ENCODE data around the gene PGBD4. TPM values are rescaled to one million over a fixed set of nuclear protein-coding genes. Genes with fewer than 3 reads are reported as not detected.

Gene PGBD4
- total RNA-seq, 1 experiment from 2014 or later = 2.3 TPM

DNA sequence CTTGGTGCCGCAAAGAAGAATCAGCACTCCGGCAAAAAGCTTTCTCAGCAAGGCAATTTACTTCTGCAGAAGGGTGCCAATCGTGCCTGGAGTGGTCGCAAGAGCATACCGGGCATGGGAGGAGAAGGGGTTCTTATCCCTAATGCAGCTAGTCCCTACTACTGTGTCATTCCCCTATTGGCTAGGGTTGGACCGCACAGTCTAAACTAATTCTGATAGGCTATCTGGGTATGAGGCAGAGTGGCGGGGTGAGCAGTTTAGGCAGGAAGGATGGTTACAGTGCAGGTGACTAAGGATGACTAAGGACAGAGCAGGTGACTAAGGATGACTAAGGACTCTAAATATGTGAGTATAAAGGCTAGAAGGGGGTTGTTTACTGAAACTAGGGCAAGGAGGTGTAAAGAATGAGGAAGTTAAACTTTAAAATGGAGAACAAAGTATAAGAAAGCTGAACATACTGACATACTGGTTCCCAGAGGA lies 52.9 kb downstream of the PGBD4 start:
- ChIA-PET CTCF (no interaction called here), POLR2A (no interaction called here)
- DNase-seq (ENCODE audit: low read depth, low spot score) (no peak), ATAC-seq (no peak)
- no peaks in the 10 kb centered on the region for H3K27me3 ChIP-seq (ENCODE audit: control insufficient read depth, insufficient read depth, low read length)
- H3K9me3 ChIP-seq (ENCODE audit: control insufficient read depth, insufficient read depth, low read depth, low read length) = peaks cover 16% of the 10 kb centered on the region; the same call in 1 of the 2 replicates
- in situ Hi-C loops (cut with HindIII; ENCODE audit: low pct_unique_long_range_greater_than_20kb, low sequenced_read_pairs) (no loop called here), intact Hi-C loops (cut with micrococcal nuclease; ENCODE audit: unreplicated experiment) (no loop called here)
- TF ChIP-seq, protein P1, sequence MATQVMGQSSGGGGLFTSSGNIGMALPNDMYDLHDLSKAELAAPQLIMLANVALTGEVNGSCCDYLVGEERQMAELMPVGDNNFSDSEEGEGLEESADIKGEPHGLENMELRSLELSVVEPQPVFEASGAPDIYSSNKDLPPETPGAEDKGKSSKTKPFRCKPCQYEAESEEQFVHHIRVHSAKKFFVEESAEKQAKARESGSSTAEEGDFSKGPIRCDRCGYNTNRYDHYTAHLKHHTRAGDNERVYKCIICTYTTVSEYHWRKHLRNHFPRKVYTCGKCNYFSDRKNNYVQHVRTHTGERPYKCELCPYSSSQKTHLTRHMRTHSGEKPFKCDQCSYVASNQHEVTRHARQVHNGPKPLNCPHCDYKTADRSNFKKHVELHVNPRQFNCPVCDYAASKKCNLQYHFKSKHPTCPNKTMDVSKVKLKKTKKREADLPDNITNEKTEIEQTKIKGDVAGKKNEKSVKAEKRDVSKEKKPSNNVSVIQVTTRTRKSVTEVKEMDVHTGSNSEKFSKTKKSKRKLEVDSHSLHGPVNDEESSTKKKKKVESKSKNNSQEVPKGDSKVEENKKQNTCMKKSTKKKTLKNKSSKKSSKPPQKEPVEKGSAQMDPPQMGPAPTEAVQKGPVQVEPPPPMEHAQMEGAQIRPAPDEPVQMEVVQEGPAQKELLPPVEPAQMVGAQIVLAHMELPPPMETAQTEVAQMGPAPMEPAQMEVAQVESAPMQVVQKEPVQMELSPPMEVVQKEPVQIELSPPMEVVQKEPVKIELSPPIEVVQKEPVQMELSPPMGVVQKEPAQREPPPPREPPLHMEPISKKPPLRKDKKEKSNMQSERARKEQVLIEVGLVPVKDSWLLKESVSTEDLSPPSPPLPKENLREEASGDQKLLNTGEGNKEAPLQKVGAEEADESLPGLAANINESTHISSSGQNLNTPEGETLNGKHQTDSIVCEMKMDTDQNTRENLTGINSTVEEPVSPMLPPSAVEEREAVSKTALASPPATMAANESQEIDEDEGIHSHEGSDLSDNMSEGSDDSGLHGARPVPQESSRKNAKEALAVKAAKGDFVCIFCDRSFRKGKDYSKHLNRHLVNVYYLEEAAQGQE (IDR thresholded peaks at IDR 0.05; ENCODE audit: insufficient read depth in 1 of 2, low read depth in 2 of 2, low read length in 1 of 2) = no peak
- no TSS peak for BruUV-seq (replicated peaks)
- no peaks in the 10 kb centered on the region for H3K4me1 ChIP-seq (ENCODE audit: control insufficient read depth, insufficient read depth, low read length)
- H3K4me3 ChIP-seq (ENCODE audit: low read depth in 2 of 2, low read length in 2 of 2) = no peak overlapping the region
- H3K36me3 ChIP-seq (ENCODE audit: control insufficient read depth, insufficient read depth, low read length) = 0 out of 2 replicates have a peak, but pooled peaks cover 5% of the 10 kb centered on the region
- no peak overlapping the region for H3K27ac ChIP-seq (ENCODE audit: low read length)

- no peak overlapping the region for H3K27ac ChIP-seq (ENCODE audit: low read length)
- 0 out of 2 replicates have a peak, but pooled peaks cover 5% of the 10 kb centered on the region for H3K36me3 ChIP-seq (ENCODE audit: control insufficient read depth, insufficient read depth, low read length)
- intact Hi-C loops (cut with micrococcal nuclease; ENCODE audit: unreplicated experiment) (no loop called here), in situ Hi-C loops (cut with HindIII; ENCODE audit: low pct_unique_long_range_greater_than_20kb, low sequenced_read_pairs) (no loop called here)
- DNase-seq (ENCODE audit: low read depth, low spot score) (no peak), ATAC-seq (no peak)
- no peaks in the 10 kb centered on the region for H3K27me3 ChIP-seq (ENCODE audit: control insufficient read depth, insufficient read depth, low read length)
- ChIA-PET POLR2A (no interaction called here), CTCF (no interaction called here)
- TF ChIP-seq CTCF (IDR thresholded peaks at IDR 0.05) (no peak), TCF7L2 (IDR thresholded peaks at IDR 0.05; ENCODE audit: low read depth, low read length) (no peak), SIN3A (IDR thresholded peaks at IDR 0.05; ENCODE audit: borderline replicate concordance, insufficient read depth, low read depth, low read length) (no peak), POLR2AphosphoS5 (IDR thresholded peaks at IDR 0.05; ENCODE audit: low read depth, low read length) (no peak)
- TF ChIP-seq, protein P1 (IDR thresholded peaks at IDR 0.05; ENCODE audit: insufficient read depth in 1 of 2, low read depth in 2 of 2, low read length in 1 of 2) = no peak
- peaks cover 18% of the 10 kb centered on the region; the same call in 1 of the 2 replicates for H3K9me3 ChIP-seq (ENCODE audit: control insufficient read depth, insufficient read depth, low read depth, low read length)
- H3K4me1 ChIP-seq (ENCODE audit: control insufficient read depth, insufficient read depth, low read length) = no peaks in the 10 kb centered on the region
- no peak overlapping the region for H3K4me3 ChIP-seq (ENCODE audit: low read depth in 2 of 2, low read length in 2 of 2)
- BruUV-seq (replicated peaks) = no TSS peak
Observed at GRCh38 chr15:34155859-34156258, 54.0 kb downstream of the PGBD4 start.

Other genes starting within 250 kb of the PGBD4 start
- gene CHRM5, start 133.6 kb upstream of the PGBD4 start, total RNA-seq (2021; ENCODE audit: unreplicated experiment) = not detected
- 18.4 TPM for gene AVEN, start 62.9 kb upstream of the PGBD4 start, total RNA-seq (2021; ENCODE audit: unreplicated experiment)
- gene EMC7, start 221 bp upstream of the PGBD4 start, total RNA-seq (2021; ENCODE audit: unreplicated experiment) = 79.6 TPM
- 46.1 TPM for gene KATNBL1, start 108.0 kb downstream of the PGBD4 start, total RNA-seq (2021; ENCODE audit: unreplicated experiment)
- gene EMC4, start 122.9 kb downstream of the PGBD4 start, total RNA-seq (2021; ENCODE audit: unreplicated experiment) = 99.2 TPM
- gene SLC12A6, start 235.7 kb downstream of the PGBD4 start, total RNA-seq (2021; ENCODE audit: unreplicated experiment) = 19.5 TPM
- gene NOP10, start 241.1 kb downstream of the PGBD4 start, total RNA-seq (2021; ENCODE audit: unreplicated experiment) = 306 TPM
- gene NUTM1, start 241.2 kb downstream of the PGBD4 start, total RNA-seq (2021; ENCODE audit: unreplicated experiment) = 0.05 TPM

All from Panc1 (cell line).